ENCODE results near the gene TNRC6B. TPM values are rescaled to one million over a fixed set of nuclear protein-coding genes. Genes with fewer than 3 reads are reported as not detected.
A peak's percentile ranks its signal among the peaks of the same experiment; 100 is the strongest.

Gene TNRC6B
- total RNA-seq, 6 experiments from 2014 or later, result 13.0 to 27.1 (median 22.7) TPM

- DNase-seq (no peak), ATAC-seq (peak in 3 of 4 donors; percentile 25 to 29 (median 28))
- no peaks in the 10 kb centered on the region for H3K9me3 ChIP-seq
- H3K27ac ChIP-seq, result no peak overlapping the region
- no peak overlapping the region for H3K4me3 ChIP-seq
- H3K36me3 ChIP-seq, result peaks cover 0 to 48% (median 22%) of the 10 kb centered on the region in 4 donors
- intact Hi-C loops (cut with DNase I), result no loop called here
- TF ChIP-seq CTCF (IDR thresholded peaks at IDR 0.05), result no peak
- TF ChIP-seq POLR2A (IDR thresholded peaks at IDR 0.05), result no peak
- 77% methylated on average over 18 of the region's 19 CpGs for WGBS (ENCODE audit: insufficient coverage, low coverage, low lambda C conversion rate, missing lambda C conversion rate)
- H3K4me1 ChIP-seq, result no peaks in the 10 kb centered on the region
- H3K27me3 ChIP-seq, result no peaks in the 10 kb centered on the region
Measured at GRCh38 chr22:40324468-40325305, 147.0 kb downstream of the TNRC6B start.

GRCh38 chr22:40325315-40325714 lies 147.6 kb downstream of the TNRC6B start:
- H3K27me3 ChIP-seq, result no peaks in the 10 kb centered on the region
- H3K4me1 ChIP-seq, result no peaks in the 10 kb centered on the region
- ATAC-seq (no peak), DNase-seq (no peak)
- intact Hi-C loops (cut with DNase I), result no loop called here
- no peak overlapping the region for H3K4me3 ChIP-seq
- peaks cover 0 to 47% (median 21%) of the 10 kb centered on the region in 4 donors for H3K36me3 ChIP-seq
- WGBS (ENCODE audit: insufficient coverage, low coverage, low lambda C conversion rate, missing lambda C conversion rate), result 90% methylated on average over 2 of the region's 6 CpGs
- H3K9me3 ChIP-seq, result no peaks in the 10 kb centered on the region
- H3K27ac ChIP-seq, result no peak overlapping the region
- TF ChIP-seq CTCF (IDR thresholded peaks at IDR 0.05) (no peak), POLR2A (IDR thresholded peaks at IDR 0.05) (no peak)

GRCh38 chr22:40326905-40327735 lies 149.4 kb downstream of the TNRC6B start:
- Histone ChIP-seq H3K36me3 (peaks cover 0 to 35% (median 10%) of the 10 kb centered on the region in 4 donors), H3K9me3 (no peaks in the 10 kb centered on the region), H3K27me3 (no peaks in the 10 kb centered on the region), H3K27ac (no peak overlapping the region), H3K4me3 (no peak overlapping the region), H3K4me1 (no peaks in the 10 kb centered on the region)
- TF ChIP-seq POLR2A (IDR thresholded peaks at IDR 0.05) (no peak), CTCF (IDR thresholded peaks at IDR 0.05) (no peak)
- 63% methylated on average over 9 of the region's 10 CpGs for WGBS (ENCODE audit: insufficient coverage, low coverage, low lambda C conversion rate, missing lambda C conversion rate)
- no peak for DNase-seq
- intact Hi-C loops (cut with DNase I), result no loop called here
- ATAC-seq, result peak in 2 of 4 donors; percentile 9 to 33

- DNase-seq, result no peak
- Histone ChIP-seq H3K36me3 (peaks cover 0 to 20% (median 0%) of the 10 kb centered on the region in 4 donors), H3K4me1 (no peaks in the 10 kb centered on the region), H3K9me3 (no peaks in the 10 kb centered on the region), H3K4me3 (no peak overlapping the region), H3K27ac (no peak overlapping the region), H3K27me3 (no peaks in the 10 kb centered on the region)
- 73% methylated on average over 9 of the region's 9 CpGs for WGBS (ENCODE audit: insufficient coverage, low coverage, low lambda C conversion rate, missing lambda C conversion rate)
- intact Hi-C loops (cut with DNase I), result no loop called here
- TF ChIP-seq POLR2A (IDR thresholded peaks at IDR 0.05), result no peak
- TF ChIP-seq CTCF (IDR thresholded peaks at IDR 0.05), result no peak
- ATAC-seq, result no peak
Measured at GRCh38 chr22:40328546-40329456, 151.1 kb downstream of the TNRC6B start.

Data from right lobe of liver (tissue), 6 donors.